Prostate gland (tissue), 2 donors: ENCODE measurements around the gene CUTA.

Experiments used
- CTCF ChIP-seq, 4 experiments: fragments of 200-600 bp in 2 of 4; fragments of 450-650 bp in 2 of 4; sonication (generic) in 2 of 4; IDR thresholded peaks; 1 replicate in 3 of 4; 2 replicates in 1 of 4; pipeline ENCODE4 v1.5.1; 2016 to 2019; ENCODE audit warnings: antibody characterized with exemption in 4 of 4, mild to moderate bottlenecking in 2 of 4, moderate library complexity in 2 of 4
- POLR2A ChIP-seq: fragments of 450-650 bp; IDR thresholded peaks from one replicate; pipeline ENCODE4 v1.6.1; 2016; ENCODE audit warnings: antibody characterized with exemption, mild to moderate bottlenecking

- TF ChIP-seq CTCF (IDR thresholded peaks at IDR 0.05), result no peak
- TF ChIP-seq POLR2A, result no peak
Measured at GRCh38 chr6:33415831-33416230, 2.1 kb downstream of the CUTA start.
